GM23338 (cell line): Measurements from ENCODE around the gene DGKB. TPM values are rescaled to one million over a fixed set of nuclear protein-coding genes. Genes with fewer than 3 reads are reported as not detected.

ENCODE experiments used
- ATAC-seq: fragments of 200-7000 bp; cut with Tn5 transposase; 3 replicates; pipeline ENCODE4 v1.9.1; 2020
- DNase-seq: peaks from one replicate; pipeline ENCODE4 v3.0.0-alpha.2; 2015; ENCODE audit warnings: low spot score
- H2AFZ ChIP-seq: fragments of 200-600 bp; sonication (generic); 2 replicates; pipeline ENCODE4 v1.8.0; 2016; ENCODE audit warnings: antibody characterized with exemption, mild to moderate bottlenecking, moderate library complexity
- H3F3A ChIP-seq: fragments of 200-600 bp; sonication (generic); replicated peaks from 2 replicates; pipeline ENCODE4 v1.8.0; 2017; ENCODE audit warnings: antibody characterized with exemption, mixed run types, low read depth
- H3K27ac ChIP-seq: fragments of 200-600 bp; sonication (generic); 2 replicates; pipeline ENCODE4 v1.6.1; 2016; ENCODE audit warnings: low read depth
- H3K27me3 ChIP-seq: fragments of 200-600 bp; sonication (generic); 2 replicates; pipeline ENCODE4 v1.8.0; 2016; ENCODE audit warnings: mild to moderate bottlenecking, mixed run types, moderate library complexity; ENCODE audit not compliant: insufficient read depth
- H3K36me3 ChIP-seq: fragments of 200-600 bp; sonication (generic); 2 replicates; pipeline ENCODE4 v1.8.0; 2016; ENCODE audit warnings: mild to moderate bottlenecking; ENCODE audit not compliant: insufficient read depth
- H3K4me1 ChIP-seq: fragments of 200-600 bp; sonication (generic); 2 replicates; pipeline ENCODE4 v1.8.0; 2016; ENCODE audit warnings: mild to moderate bottlenecking, moderate library complexity; ENCODE audit not compliant: insufficient read depth
- H3K4me2 ChIP-seq: fragments of 200-600 bp; sonication (generic); 2 replicates; pipeline ENCODE4 v1.7.1; 2017; ENCODE audit warnings: mixed run types
- H3K4me3 ChIP-seq: fragments of 200-600 bp; sonication (generic); 2 replicates; pipeline ENCODE4 v1.6.1; 2016; ENCODE audit warnings: mixed run types
- H3K79me2 ChIP-seq: fragments of 200-600 bp; sonication (generic); replicated peaks from 2 replicates; pipeline ENCODE4 v1.8.0; 2017; ENCODE audit warnings: mild to moderate bottlenecking; ENCODE audit not compliant: insufficient read depth
- H3K9me2 ChIP-seq: fragments of 200-600 bp; sonication (generic); 2 replicates; pipeline ENCODE4 v1.8.0; 2017; ENCODE audit not compliant: insufficient read depth
- H4K20me1 ChIP-seq: fragments of 200-600 bp; sonication (generic); replicated peaks from 2 replicates; pipeline ENCODE4 v1.8.0; 2017; ENCODE audit warnings: mild to moderate bottlenecking; ENCODE audit not compliant: insufficient read depth
- H3K27ac Mint-ChIP-seq: 2 replicates; pipeline ENCODE4 v1.8.0; 2020; ENCODE audit warnings: inconsistent platforms, mild to moderate bottlenecking, moderate library complexity, mixed read lengths
- H3K27me3 Mint-ChIP-seq: 3 replicates; pipeline ENCODE4 v1.8.0; 2022; ENCODE audit warnings: low read depth, mild to moderate bottlenecking, moderate library complexity, mixed read lengths, inconsistent platforms; ENCODE audit not compliant: insufficient read depth, poor library complexity
- H3K36me3 Mint-ChIP-seq: 3 replicates; pipeline ENCODE4 v1.8.0; 2021; ENCODE audit warnings: low read depth, mild to moderate bottlenecking, inconsistent platforms, moderate library complexity, mixed read lengths
- H3K4me1 Mint-ChIP-seq: 3 replicates; pipeline ENCODE4 v1.8.0; 2020; ENCODE audit warnings: mild to moderate bottlenecking, inconsistent platforms, mixed read lengths
- H3K4me3 Mint-ChIP-seq: 3 replicates; pipeline ENCODE4 v1.8.0; 2021; ENCODE audit warnings: moderate library complexity, mild to moderate bottlenecking, inconsistent platforms, mixed read lengths
- H3K9me3 Mint-ChIP-seq: 3 replicates; pipeline ENCODE4 v1.8.0; 2020; ENCODE audit warnings: moderate library complexity, mild to moderate bottlenecking, inconsistent platforms, mixed read lengths
- EZH2 ChIP-seq: fragments of 200-600 bp; sonication (generic); IDR thresholded peaks from one replicate; pipeline ENCODE4 v1.8.0; 2017; ENCODE audit warnings: antibody characterized with exemption, mild to moderate bottlenecking, low read depth; ENCODE audit not compliant: unreplicated experiment
- EZH2phosphoT487 ChIP-seq: fragments of 200-600 bp; sonication (generic); IDR thresholded peaks from one replicate; pipeline ENCODE4 v1.8.1; 2018; ENCODE audit warnings: antibody characterized with exemption; ENCODE audit not compliant: unreplicated experiment
- JUNB ChIP-seq: IDR thresholded peaks from one replicate; pipeline ENCODE4 v1.6.1; 2016; ENCODE audit warnings: antibody characterized with exemption; ENCODE audit not compliant: unreplicated experiment
- NANOG ChIP-seq: IDR thresholded peaks from 2 replicates; pipeline ENCODE4 v1.6.1; 2016; ENCODE audit warnings: antibody characterized with exemption, borderline replicate concordance
- POLR2AphosphoS5 ChIP-seq: IDR thresholded peaks from 2 replicates; pipeline ENCODE4 v1.6.1; 2016; ENCODE audit warnings: antibody characterized with exemption, low read depth
- STAT1 ChIP-seq: IDR thresholded peaks from one replicate; pipeline ENCODE4 v1.6.1; 2016; ENCODE audit warnings: antibody characterized with exemption; ENCODE audit not compliant: unreplicated experiment
- ZNF114 ChIP-seq: fragments of 250-450 bp; sonication (Bioruptor Pico); IDR thresholded peaks from 2 replicates; pipeline ENCODE4 v1.5.0; 2020; ENCODE audit warnings: mild to moderate bottlenecking, moderate library complexity
- ZNF331 ChIP-seq: fragments of 250-450 bp; sonication (Bioruptor Pico); IDR thresholded peaks from 2 replicates; pipeline ENCODE4 v1.5.0; 2020; ENCODE audit warnings: low read depth, mild to moderate bottlenecking, moderate library complexity
- polyA plus RNA-seq: library from polyadenylated mRNA; unstranded; fragments of >200 nt; fragmentation: Nextera tagmentation; extraction: Ambion mirVana; gene quantifications from 2 replicates; pipeline ENCODE4 v1.2.1, GENCODE V29; 2016
- total RNA-seq: library from RNA; depleted of rRNA; stranded (reverse); fragments of >200 nt; shearing (Covaris generic); gene quantifications from 2 replicates; pipeline ENCODE4 v1.2.3, GENCODE V29; 2014
- TF ChIP-seq, protein P1 (sequence below): fragments of 250-450 bp; sonication (Bioruptor Pico); IDR thresholded peaks from 2 replicates; pipeline ENCODE4 v1.5.0; 2020; ENCODE audit warnings: mild to moderate bottlenecking, moderate library complexity
- TF ChIP-seq, protein P2 (sequence below): IDR thresholded peaks from one replicate; pipeline ENCODE4 v1.6.1; 2018; ENCODE audit warnings: antibody characterized with exemption; ENCODE audit not compliant: unreplicated experiment
- TF ChIP-seq, protein P3 (sequence below), 2 experiments: fragments of 200-600 bp in 1 of 2; sonication (generic) in 1 of 2; conservative IDR thresholded peaks; 2 replicates each; pipeline versions ENCODE4 v1.5.1 to v1.6.1; 2016 to 2017; ENCODE audit warnings: antibody characterized with exemption in 2 of 2, low read depth in 2 of 2, mild to moderate bottlenecking in 2 of 2, moderate library complexity in 1 of 2
- TF ChIP-seq, protein P4 (sequence below): IDR thresholded peaks from 2 replicates; pipeline ENCODE4 v1.6.1; 2016; ENCODE audit warnings: antibody characterized with exemption

Gene DGKB
- total and polyA plus RNA-seq, 2 experiments from 2014 or later: 4.8 to 11.5 TPM

DNA sequence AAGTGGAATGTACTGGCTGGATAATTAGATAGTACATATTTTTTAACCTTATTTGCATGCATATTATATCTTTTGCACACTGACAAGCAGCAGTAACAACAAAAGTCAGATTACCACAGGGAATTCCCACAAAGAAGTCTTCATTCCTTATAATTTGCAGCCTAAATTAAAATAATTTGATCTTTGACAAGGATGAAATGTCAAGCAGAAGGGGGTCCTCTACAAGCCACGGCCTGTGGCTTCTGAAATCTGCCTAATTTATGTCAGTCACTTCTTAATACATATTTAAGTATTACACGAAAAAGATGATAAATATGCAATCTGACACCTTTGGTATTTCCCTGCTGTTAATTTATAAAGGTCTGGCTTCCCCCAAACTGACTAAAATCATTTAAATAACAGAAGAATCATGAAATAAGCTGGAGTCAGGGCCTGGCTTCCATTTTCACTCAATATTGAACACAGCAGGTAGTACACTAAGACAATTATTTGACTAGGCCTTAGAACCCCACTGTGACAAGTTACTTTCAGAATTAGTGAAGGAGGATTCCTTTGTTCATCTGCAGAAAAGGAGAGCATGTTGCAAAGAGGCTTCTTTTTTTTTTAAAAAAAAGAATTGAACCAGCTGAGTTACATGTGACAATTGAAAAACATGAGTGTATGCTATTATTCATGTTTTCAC is 562.0 kb downstream of the DGKB start (continued):
- TF ChIP-seq, protein P1, sequence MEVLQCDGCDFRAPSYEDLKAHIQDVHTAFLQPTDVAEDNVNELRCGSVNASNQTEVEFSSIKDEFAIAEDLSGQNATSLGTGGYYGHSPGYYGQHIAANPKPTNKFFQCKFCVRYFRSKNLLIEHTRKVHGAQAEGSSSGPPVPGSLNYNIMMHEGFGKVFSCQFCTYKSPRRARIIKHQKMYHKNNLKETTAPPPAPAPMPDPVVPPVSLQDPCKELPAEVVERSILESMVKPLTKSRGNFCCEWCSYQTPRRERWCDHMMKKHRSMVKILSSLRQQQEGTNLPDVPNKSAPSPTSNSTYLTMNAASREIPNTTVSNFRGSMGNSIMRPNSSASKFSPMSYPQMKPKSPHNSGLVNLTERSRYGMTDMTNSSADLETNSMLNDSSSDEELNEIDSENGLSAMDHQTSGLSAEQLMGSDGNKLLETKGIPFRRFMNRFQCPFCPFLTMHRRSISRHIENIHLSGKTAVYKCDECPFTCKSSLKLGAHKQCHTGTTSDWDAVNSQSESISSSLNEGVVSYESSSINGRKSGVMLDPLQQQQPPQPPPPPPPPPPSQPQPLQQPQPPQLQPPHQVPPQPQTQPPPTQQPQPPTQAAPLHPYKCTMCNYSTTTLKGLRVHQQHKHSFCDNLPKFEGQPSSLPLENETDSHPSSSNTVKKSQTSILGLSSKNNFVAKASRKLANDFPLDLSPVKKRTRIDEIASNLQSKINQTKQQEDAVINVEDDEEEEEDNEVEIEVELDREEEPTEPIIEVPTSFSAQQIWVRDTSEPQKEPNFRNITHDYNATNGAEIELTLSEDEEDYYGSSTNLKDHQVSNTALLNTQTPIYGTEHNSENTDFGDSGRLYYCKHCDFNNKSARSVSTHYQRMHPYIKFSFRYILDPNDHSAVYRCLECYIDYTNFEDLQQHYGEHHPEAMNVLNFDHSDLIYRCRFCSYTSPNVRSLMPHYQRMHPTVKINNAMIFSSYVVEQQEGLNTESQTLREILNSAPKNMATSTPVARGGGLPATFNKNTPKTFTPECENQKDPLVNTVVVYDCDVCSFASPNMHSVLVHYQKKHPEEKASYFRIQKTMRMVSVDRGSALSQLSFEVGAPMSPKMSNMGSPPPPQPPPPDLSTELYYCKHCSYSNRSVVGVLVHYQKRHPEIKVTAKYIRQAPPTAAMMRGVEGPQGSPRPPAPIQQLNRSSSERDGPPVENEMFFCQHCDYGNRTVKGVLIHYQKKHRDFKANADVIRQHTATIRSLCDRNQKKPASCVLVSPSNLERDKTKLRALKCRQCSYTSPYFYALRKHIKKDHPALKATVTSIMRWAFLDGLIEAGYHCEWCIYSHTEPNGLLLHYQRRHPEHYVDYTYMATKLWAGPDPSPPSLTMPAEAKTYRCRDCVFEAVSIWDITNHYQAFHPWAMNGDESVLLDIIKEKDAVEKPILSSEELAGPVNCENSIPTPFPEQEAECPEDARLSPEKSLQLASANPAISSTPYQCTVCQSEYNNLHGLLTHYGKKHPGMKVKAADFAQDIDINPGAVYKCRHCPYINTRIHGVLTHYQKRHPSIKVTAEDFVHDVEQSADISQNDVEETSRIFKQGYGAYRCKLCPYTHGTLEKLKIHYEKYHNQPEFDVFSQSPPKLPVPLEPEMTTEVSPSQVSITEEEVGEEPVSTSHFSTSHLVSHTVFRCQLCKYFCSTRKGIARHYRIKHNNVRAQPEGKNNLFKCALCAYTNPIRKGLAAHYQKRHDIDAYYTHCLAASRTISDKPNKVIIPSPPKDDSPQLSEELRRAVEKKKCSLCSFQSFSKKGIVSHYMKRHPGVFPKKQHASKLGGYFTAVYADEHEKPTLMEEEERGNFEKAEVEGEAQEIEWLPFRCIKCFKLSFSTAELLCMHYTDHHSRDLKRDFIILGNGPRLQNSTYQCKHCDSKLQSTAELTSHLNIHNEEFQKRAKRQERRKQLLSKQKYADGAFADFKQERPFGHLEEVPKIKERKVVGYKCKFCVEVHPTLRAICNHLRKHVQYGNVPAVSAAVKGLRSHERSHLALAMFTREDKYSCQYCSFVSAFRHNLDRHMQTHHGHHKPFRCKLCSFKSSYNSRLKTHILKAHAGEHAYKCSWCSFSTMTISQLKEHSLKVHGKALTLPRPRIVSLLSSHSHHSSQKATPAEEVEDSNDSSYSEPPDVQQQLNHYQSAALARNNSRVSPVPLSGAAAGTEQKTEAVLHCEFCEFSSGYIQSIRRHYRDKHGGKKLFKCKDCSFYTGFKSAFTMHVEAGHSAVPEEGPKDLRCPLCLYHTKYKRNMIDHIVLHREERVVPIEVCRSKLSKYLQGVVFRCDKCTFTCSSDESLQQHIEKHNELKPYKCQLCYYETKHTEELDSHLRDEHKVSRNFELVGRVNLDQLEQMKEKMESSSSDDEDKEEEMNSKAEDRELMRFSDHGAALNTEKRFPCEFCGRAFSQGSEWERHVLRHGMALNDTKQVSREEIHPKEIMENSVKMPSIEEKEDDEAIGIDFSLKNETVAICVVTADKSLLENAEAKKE (CRISPR knock-in tag): no peak
- TF ChIP-seq STAT1 (no peak), EZH2phosphoT487 (no peak), POLR2AphosphoS5 (no peak)

DNA sequence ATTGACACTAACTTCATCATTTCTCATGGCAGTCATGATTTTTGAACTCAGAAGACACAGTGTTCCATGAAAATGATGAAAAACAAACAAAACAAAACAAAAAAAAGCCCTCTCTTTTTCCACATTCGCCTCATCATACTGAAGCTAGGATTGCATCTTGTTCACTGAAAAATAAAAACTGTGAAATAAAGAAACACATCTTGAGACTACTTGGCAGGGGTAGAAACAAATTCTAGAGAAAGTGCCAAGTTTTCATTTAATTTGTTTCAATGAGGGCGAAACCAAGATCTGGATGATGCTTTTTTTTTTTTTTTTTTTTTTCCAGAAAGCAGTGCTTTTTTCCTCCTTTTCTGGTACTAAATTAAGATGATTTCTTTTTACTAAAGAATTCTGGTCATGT is 562.7 kb downstream of the DGKB start:
- peaks cover 23% of the 10 kb centered on the region for H3K4me1 ChIP-seq
- no peak overlapping the region for H3K4me3 Mint-ChIP-seq
- no peaks in the 10 kb centered on the region for H3K27me3 ChIP-seq
- H3K9me3 Mint-ChIP-seq: no peaks in the 10 kb centered on the region
- ATAC-seq (no peak), DNase-seq (no peak)
- no peaks in the 10 kb centered on the region for H3K79me2 ChIP-seq
- H3K4me1 Mint-ChIP-seq: peaks cover 33% of the 10 kb centered on the region
- no peak overlapping the region for H3K27ac ChIP-seq
- H3K27ac Mint-ChIP-seq: no peak overlapping the region; the same call in 1 of the 2 replicates
- H3K4me2 ChIP-seq: no peak overlapping the region
- no peak overlapping the region for H3K4me3 ChIP-seq
- H3K9me2 ChIP-seq: no peaks in the 10 kb centered on the region
- H2AFZ ChIP-seq: no peak overlapping the region
- no peaks in the 10 kb centered on the region for H3K36me3 Mint-ChIP-seq
- no peaks in the 10 kb centered on the region for H3F3A ChIP-seq
- no peaks in the 10 kb centered on the region for H3K36me3 ChIP-seq
- no peaks in the 10 kb centered on the region for H3K27me3 Mint-ChIP-seq
- H4K20me1 ChIP-seq: no peaks in the 10 kb centered on the region
- no peak for TF ChIP-seq EZH2phosphoT487
- no peak for TF ChIP-seq EZH2
- TF ChIP-seq ZNF331 (CRISPR knock-in tag): no peak
- no peak for TF ChIP-seq POLR2AphosphoS5
- no peak for TF ChIP-seq JUNB
- TF ChIP-seq ZNF114 (CRISPR knock-in tag): no peak
- TF ChIP-seq, protein P2, sequence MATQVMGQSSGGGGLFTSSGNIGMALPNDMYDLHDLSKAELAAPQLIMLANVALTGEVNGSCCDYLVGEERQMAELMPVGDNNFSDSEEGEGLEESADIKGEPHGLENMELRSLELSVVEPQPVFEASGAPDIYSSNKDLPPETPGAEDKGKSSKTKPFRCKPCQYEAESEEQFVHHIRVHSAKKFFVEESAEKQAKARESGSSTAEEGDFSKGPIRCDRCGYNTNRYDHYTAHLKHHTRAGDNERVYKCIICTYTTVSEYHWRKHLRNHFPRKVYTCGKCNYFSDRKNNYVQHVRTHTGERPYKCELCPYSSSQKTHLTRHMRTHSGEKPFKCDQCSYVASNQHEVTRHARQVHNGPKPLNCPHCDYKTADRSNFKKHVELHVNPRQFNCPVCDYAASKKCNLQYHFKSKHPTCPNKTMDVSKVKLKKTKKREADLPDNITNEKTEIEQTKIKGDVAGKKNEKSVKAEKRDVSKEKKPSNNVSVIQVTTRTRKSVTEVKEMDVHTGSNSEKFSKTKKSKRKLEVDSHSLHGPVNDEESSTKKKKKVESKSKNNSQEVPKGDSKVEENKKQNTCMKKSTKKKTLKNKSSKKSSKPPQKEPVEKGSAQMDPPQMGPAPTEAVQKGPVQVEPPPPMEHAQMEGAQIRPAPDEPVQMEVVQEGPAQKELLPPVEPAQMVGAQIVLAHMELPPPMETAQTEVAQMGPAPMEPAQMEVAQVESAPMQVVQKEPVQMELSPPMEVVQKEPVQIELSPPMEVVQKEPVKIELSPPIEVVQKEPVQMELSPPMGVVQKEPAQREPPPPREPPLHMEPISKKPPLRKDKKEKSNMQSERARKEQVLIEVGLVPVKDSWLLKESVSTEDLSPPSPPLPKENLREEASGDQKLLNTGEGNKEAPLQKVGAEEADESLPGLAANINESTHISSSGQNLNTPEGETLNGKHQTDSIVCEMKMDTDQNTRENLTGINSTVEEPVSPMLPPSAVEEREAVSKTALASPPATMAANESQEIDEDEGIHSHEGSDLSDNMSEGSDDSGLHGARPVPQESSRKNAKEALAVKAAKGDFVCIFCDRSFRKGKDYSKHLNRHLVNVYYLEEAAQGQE: no peak
- no peak for TF ChIP-seq NANOG
- TF ChIP-seq, protein P3, sequence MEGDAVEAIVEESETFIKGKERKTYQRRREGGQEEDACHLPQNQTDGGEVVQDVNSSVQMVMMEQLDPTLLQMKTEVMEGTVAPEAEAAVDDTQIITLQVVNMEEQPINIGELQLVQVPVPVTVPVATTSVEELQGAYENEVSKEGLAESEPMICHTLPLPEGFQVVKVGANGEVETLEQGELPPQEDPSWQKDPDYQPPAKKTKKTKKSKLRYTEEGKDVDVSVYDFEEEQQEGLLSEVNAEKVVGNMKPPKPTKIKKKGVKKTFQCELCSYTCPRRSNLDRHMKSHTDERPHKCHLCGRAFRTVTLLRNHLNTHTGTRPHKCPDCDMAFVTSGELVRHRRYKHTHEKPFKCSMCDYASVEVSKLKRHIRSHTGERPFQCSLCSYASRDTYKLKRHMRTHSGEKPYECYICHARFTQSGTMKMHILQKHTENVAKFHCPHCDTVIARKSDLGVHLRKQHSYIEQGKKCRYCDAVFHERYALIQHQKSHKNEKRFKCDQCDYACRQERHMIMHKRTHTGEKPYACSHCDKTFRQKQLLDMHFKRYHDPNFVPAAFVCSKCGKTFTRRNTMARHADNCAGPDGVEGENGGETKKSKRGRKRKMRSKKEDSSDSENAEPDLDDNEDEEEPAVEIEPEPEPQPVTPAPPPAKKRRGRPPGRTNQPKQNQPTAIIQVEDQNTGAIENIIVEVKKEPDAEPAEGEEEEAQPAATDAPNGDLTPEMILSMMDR (conservative IDR thresholded peaks at IDR 0.05; ENCODE audit: low read depth in 2 of 2): no peak
- TF ChIP-seq, protein P4, sequence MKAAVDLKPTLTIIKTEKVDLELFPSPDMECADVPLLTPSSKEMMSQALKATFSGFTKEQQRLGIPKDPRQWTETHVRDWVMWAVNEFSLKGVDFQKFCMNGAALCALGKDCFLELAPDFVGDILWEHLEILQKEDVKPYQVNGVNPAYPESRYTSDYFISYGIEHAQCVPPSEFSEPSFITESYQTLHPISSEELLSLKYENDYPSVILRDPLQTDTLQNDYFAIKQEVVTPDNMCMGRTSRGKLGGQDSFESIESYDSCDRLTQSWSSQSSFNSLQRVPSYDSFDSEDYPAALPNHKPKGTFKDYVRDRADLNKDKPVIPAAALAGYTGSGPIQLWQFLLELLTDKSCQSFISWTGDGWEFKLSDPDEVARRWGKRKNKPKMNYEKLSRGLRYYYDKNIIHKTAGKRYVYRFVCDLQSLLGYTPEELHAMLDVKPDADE: no peak
- no peak for TF ChIP-seq STAT1
